Spleen (tissue), 3 donors: ENCODE data around the gene TGFBI.

Experiments
- POLR2A ChIP-seq, 3 donors: fragments of 450-650 bp; IDR thresholded peaks; one replicate each; pipeline ENCODE4 v1.5.1; 2017; ENCODE audit warnings: antibody characterized with exemption in 3 of 3, mild to moderate bottlenecking in 1 of 3
- POLR2AphosphoS5 ChIP-seq, 3 donors: sonication (generic); formaldehyde crosslinking; IDR thresholded peaks; one replicate each; pipeline ENCODE4 v1.5.1; 2017; ENCODE audit warnings: antibody characterized with exemption in 3 of 3

- no peak for TF ChIP-seq POLR2A (IDR thresholded peaks at IDR 0.05)
- TF ChIP-seq POLR2AphosphoS5 (IDR thresholded peaks at IDR 0.05) = peak in 1 of 3 donors; percentile 13
These were observed 17.5 kb downstream of the TGFBI start for GRCh38 chr5:136046246-136046645.
